HUES48 (cell line): ENCODE data around the gene ATP11B.

Source experiments
- H3K27ac ChIP-seq: one replicate; pipeline ENCODE4 v1.7.0; 2013; ENCODE audit warnings: low read depth, low read length, inconsistent platforms
- H3K27me3 ChIP-seq: 2 replicates; pipeline ENCODE4 v1.6.1; 2013; ENCODE audit warnings: mild to moderate bottlenecking, low read length; ENCODE audit not compliant: control insufficient read depth, insufficient read depth
- H3K36me3 ChIP-seq: 2 replicates; pipeline ENCODE4 v1.6.1; 2013; ENCODE audit warnings: low read length; ENCODE audit not compliant: control insufficient read depth, insufficient read depth
- H3K4me1 ChIP-seq: 2 replicates; pipeline ENCODE4 v1.6.1; 2013; ENCODE audit warnings: mild to moderate bottlenecking, low read length; ENCODE audit not compliant: control insufficient read depth, insufficient read depth
- H3K4me3 ChIP-seq: 2 replicates; pipeline ENCODE4 v1.5.1; 2013; ENCODE audit warnings: mild to moderate bottlenecking, low read depth, low read length
- H3K9ac ChIP-seq: 2 replicates; pipeline ENCODE4 v1.6.1; 2013; ENCODE audit warnings: mild to moderate bottlenecking, low read depth, low read length, moderate library complexity
- H3K9me3 ChIP-seq: 2 replicates; pipeline ENCODE4 v1.6.1; 2013; ENCODE audit warnings: low read length; ENCODE audit not compliant: control insufficient read depth, insufficient read depth

Gene ATP11B

DNA sequence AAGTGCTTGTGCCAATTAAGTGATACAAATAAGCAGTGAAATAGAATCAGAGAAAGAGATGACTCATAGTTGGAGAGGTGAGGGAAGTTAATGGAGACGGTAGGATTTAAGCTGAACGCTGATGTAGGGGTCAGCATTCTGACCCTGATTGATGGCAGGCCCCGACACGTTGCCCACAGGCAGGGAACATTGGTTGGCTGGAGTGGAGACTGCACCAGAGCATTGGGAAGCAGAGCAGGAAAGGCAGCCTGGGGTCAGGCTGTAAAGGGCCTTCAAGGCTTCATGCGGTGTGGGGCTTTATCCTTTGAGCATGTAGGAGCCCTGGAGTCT, 118.4 kb downstream of the ATP11B start:
- Histone ChIP-seq H3K36me3 (no peaks in the 10 kb centered on the region), H3K4me3 (no peak overlapping the region), H3K9ac (no peak overlapping the region), H3K27ac (no peak overlapping the region), H3K9me3 (no peaks in the 10 kb centered on the region), H3K4me1 (no peaks in the 10 kb centered on the region), H3K27me3 (no peaks in the 10 kb centered on the region)

- H3K9me3 ChIP-seq, result no peaks in the 10 kb centered on the region
- H3K27me3 ChIP-seq, result no peaks in the 10 kb centered on the region
- peaks cover 2% of the 10 kb centered on the region; the same call in 1 of the 2 replicates for H3K4me1 ChIP-seq
- no peak overlapping the region for H3K4me3 ChIP-seq
- no peaks in the 10 kb centered on the region for H3K36me3 ChIP-seq
- no peak overlapping the region for H3K27ac ChIP-seq
- H3K9ac ChIP-seq, result no peak overlapping the region
These were observed 119.2 kb downstream of the ATP11B start for GRCh38 chr3:182912474-182912873.

GRCh38 chr3:182913889-182914288, 120.6 kb downstream of the ATP11B start:
- Histone ChIP-seq H3K36me3 (no peaks in the 10 kb centered on the region), H3K4me3 (no peak overlapping the region), H3K4me1 (peaks cover 2% of the 10 kb centered on the region; the same call in 1 of the 2 replicates), H3K27ac (no peak overlapping the region), H3K9me3 (no peaks in the 10 kb centered on the region), H3K9ac (no peak overlapping the region), H3K27me3 (no peaks in the 10 kb centered on the region)

- Histone ChIP-seq H3K4me3 (no peak overlapping the region), H3K9me3 (no peaks in the 10 kb centered on the region), H3K36me3 (no peaks in the 10 kb centered on the region), H3K4me1 (peaks cover 2% of the 10 kb centered on the region; the same call in 1 of the 2 replicates), H3K27me3 (no peaks in the 10 kb centered on the region), H3K27ac (no peak overlapping the region), H3K9ac (no peak overlapping the region)
These were observed 121.0 kb downstream of the ATP11B start for GRCh38 chr3:182914341-182914740.

- Histone ChIP-seq H3K27ac (no peak overlapping the region), H3K9ac (no peak overlapping the region), H3K4me3 (no peak overlapping the region), H3K27me3 (no peaks in the 10 kb centered on the region), H3K4me1 (peaks cover 19% of the 10 kb centered on the region), H3K9me3 (no peaks in the 10 kb centered on the region), H3K36me3 (no peaks in the 10 kb centered on the region)
These were observed 123.8 kb downstream of the ATP11B start for GRCh38 chr3:182917134-182917533.

- peak overlapping the region; percentile 61 for H3K27ac ChIP-seq
- no peak overlapping the region for H3K4me3 ChIP-seq
- H3K9ac ChIP-seq, result no peak overlapping the region
- peaks cover 22% of the 10 kb centered on the region for H3K4me1 ChIP-seq
- no peaks in the 10 kb centered on the region for H3K9me3 ChIP-seq
- H3K36me3 ChIP-seq, result no peaks in the 10 kb centered on the region
- no peaks in the 10 kb centered on the region for H3K27me3 ChIP-seq
These were observed 126.6 kb downstream of the ATP11B start for GRCh38 chr3:182919866-182920357.

DNA sequence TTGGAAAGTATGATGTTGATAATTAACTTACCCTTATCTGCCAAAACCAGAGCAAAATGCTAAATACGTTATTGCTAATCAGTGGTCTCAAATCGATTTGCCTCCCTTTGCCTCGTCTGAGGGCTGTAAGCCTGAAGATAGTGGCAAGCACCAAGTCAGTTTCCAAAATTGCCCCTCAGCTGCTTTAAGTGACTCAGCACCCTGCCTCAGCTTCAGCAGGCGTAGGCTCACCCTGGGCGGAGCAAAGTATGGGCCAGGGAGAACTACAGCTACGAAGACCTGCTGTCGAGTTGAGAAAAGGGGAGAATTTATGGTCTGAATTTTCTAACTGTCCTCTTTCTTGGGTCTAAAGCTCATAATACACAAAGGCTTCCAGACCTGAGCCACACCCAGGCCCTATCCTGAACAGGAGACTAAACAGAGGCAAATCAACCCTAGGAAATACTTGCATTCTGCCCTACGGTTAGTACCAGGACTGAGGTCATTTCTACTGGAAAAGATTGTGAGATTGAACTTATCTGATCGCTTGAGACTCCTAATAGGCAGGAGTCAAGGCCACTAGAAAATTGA, 127.3 kb downstream of the ATP11B start:
- H3K27ac ChIP-seq, result peak overlapping the region; percentile 61

DNA sequence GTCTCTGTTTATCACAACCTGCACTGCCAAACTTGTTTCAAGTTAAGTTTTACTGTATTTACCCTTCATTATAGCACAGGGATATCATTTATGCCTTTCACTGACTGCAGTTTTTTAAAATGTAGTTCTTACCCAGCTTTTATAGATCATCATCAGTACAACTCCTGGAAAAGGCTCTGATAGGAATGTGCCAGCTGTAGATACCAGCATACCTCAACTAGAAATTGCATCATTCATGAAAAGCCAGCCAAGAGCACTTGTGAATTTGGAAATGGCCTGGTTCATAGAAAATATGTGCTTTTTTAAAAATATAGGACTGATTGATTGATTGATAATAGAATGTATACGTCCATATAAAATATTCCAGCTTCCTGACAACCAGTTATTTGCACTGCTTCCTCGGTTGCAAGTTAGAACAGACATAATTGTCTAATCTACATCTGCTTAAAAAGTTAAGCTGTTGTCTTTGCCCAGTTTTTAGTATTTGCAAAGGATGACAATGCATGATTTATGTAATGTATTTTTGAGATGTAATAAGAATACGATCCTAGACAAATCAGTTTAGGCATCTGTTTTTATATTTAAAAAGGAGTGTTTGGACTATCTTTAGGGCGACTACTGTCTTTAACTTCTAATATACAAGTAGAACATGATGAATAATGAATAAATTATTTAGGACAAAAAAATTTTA, 128.5 kb downstream of the ATP11B start:
- Histone ChIP-seq H3K27me3 (no peaks in the 10 kb centered on the region), H3K4me1 (peaks cover 22% of the 10 kb centered on the region), H3K9me3 (no peaks in the 10 kb centered on the region), H3K36me3 (no peaks in the 10 kb centered on the region), H3K4me3 (no peak overlapping the region), H3K27ac (no peak overlapping the region), H3K9ac (no peak overlapping the region)

More for the DNA sequence above, 127.3 kb downstream of the ATP11B start:
- Histone ChIP-seq H3K9ac (no peak overlapping the region), H3K4me1 (peaks cover 22% of the 10 kb centered on the region), H3K9me3 (no peaks in the 10 kb centered on the region), H3K27me3 (no peaks in the 10 kb centered on the region), H3K36me3 (no peaks in the 10 kb centered on the region), H3K4me3 (no peak overlapping the region)

DNA sequence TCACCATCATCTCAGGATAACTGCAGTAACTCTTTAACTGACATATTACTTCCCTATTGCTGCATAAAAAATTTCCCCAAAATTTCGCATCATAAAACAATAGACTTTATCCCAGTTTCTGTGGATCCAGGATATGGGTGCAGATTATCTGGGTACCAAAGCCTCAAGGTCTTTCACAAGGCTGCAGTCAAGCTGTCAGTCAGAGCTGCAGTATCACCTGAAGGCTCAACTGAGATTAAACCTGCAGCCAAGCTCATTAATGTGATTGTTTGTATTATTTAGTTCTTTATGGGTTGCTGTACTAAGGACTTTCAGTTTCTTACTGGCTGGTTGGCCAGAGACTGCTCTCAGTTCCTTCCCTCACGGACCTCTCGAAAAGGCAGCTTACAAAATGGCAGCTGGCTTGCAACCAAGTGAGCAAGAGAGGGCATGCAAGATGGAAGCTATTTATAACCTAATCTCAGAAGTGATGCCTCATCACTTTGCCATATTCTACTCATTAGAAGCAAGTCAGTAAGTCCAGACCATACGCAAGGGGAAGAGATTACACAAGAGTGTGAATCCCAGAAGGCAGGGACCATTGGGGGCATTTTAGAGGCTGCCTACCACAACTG, 132.1 kb downstream of the ATP11B start:
- H3K27me3 ChIP-seq, result no peaks in the 10 kb centered on the region
- no peaks in the 10 kb centered on the region for H3K9me3 ChIP-seq
- no peaks in the 10 kb centered on the region for H3K36me3 ChIP-seq
- no peak overlapping the region for H3K4me3 ChIP-seq
- H3K9ac ChIP-seq, result no peak overlapping the region
- H3K4me1 ChIP-seq, result peaks cover 13% of the 10 kb centered on the region
- no peak overlapping the region for H3K27ac ChIP-seq

GRCh38 chr3:182925944-182926337, 132.6 kb downstream of the ATP11B start:
- no peaks in the 10 kb centered on the region for H3K9me3 ChIP-seq
- no peak overlapping the region for H3K9ac ChIP-seq
- H3K36me3 ChIP-seq, result no peaks in the 10 kb centered on the region
- no peak overlapping the region for H3K4me3 ChIP-seq
- H3K27ac ChIP-seq, result no peak overlapping the region
- no peaks in the 10 kb centered on the region for H3K27me3 ChIP-seq
- H3K4me1 ChIP-seq, result peaks cover 8% of the 10 kb centered on the region

DNA sequence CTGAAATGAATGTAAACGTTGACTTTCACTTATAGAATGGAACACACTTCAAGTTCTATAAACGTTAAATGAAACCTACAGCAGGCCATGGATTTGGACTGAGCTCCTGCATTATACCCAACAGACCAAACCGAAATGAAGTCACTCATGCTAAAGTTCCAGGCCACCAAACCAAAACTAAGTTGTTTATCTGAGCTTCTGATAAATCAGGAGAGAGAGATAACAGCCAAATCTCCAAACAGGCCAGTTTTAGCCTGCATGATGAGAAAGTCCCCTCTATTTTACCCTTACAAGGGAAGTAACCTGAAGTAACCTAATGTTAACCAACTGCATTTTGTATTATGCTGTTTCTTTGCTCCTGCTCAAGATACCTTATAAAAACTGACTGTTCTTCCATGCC, 142.5 kb downstream of the ATP11B start:
- no peaks in the 10 kb centered on the region for H3K9me3 ChIP-seq

More for the DNA sequence above, 142.5 kb downstream of the ATP11B start:
- Histone ChIP-seq H3K4me3 (no peak overlapping the region), H3K27ac (no peak overlapping the region), H3K9ac (no peak overlapping the region), H3K27me3 (no peaks in the 10 kb centered on the region), H3K36me3 (peaks cover 5% of the 10 kb centered on the region; the same call in 1 of the 2 replicates), H3K4me1 (peaks cover 12% of the 10 kb centered on the region)
